ENCODE measurements around the gene CTXN1. TPM values are rescaled to one million over a fixed set of nuclear protein-coding genes. Genes with fewer than 3 reads are reported as not detected.

Gene CTXN1
- total and polyA plus RNA-seq, 2 of the 4 experiments (the other 2 are of a cell fraction), result 0.36 to 7.4 TPM

GRCh38 chr19:7934766-7935165 is 8.8 kb upstream of the CTXN1 start:
- no peak overlapping the region for H3K27ac ChIP-seq (ENCODE audit: insufficient read depth, low read length)
- no peak overlapping the region for H3K23ac ChIP-seq (ENCODE audit: low read depth, low read length)
- WGBS, 2 experiments (ENCODE audit: extremely low coverage in 2 of 2, insufficient read length in 1 of 2), result 84% methylated on average over 11 of the region's 21 CpGs; no CpG with 5 or more reads in 1 of the 2 experiments
- H3K56ac ChIP-seq (ENCODE audit: extremely low read depth, insufficient read depth, low read length), result no peak overlapping the region
- H3K9me3 ChIP-seq (ENCODE audit: control insufficient read depth, insufficient read depth, low read length), result no peaks in the 10 kb centered on the region
- no peaks in the 10 kb centered on the region; the same call in 1 of the 2 replicates for H4K20me1 ChIP-seq (ENCODE audit: insufficient read depth, low read length)
- H2BK5ac ChIP-seq (ENCODE audit: low read depth, low read length, poor library complexity, severe bottlenecking), result no peak overlapping the region
- H2BK120ac ChIP-seq (ENCODE audit: low read depth, low read length), result no peak overlapping the region
- H2AFZ ChIP-seq (replicated peaks; ENCODE audit: low read length, poor library complexity), result no peak overlapping the region
- no peak overlapping the region for H2BK20ac ChIP-seq (ENCODE audit: low read depth, low read length)
- H3K4ac ChIP-seq (ENCODE audit: low read depth, low read length), result no peak overlapping the region
- H2BK15ac ChIP-seq (ENCODE audit: low read depth, low read length), result no peak overlapping the region
- dilution Hi-C loops (cut with HindIII; ENCODE audit: low sequenced_read_pairs, unreplicated experiment), result no loop called here
- H3K4me1 ChIP-seq (ENCODE audit: control insufficient read depth, insufficient read depth, low read length), result no peaks in the 10 kb centered on the region
- no TSS peak for BruUV-seq (replicated peaks)
- peaks cover 7 to 24% of the 10 kb centered on the region in 2 experiments; a peak in 2 of 4 replicates for H3K79me1 ChIP-seq (ENCODE audit: low read depth in 1 of 2, low read length in 2 of 2)
- H3K36me3 ChIP-seq (ENCODE audit: control insufficient read depth, insufficient read depth, low read length), result peaks cover 67% of the 10 kb centered on the region
- TF ChIP-seq BHLHE40 (IDR thresholded peaks at IDR 0.05; ENCODE audit: low read depth, low read length), result no peak
- no peak for TF ChIP-seq RCOR1 (IDR thresholded peaks at IDR 0.05; ENCODE audit: insufficient replicate concordance, low read length)
- no peak for TF ChIP-seq POLR2A (IDR thresholded peaks at IDR 0.05; ENCODE audit: low read depth, low read length)
- TF ChIP-seq SMC3 (IDR thresholded peaks at IDR 0.05; ENCODE audit: low read depth, low read length), result no peak
- TF ChIP-seq NFE2L2 (IDR thresholded peaks at IDR 0.05; ENCODE audit: low read depth, low read length), result no peak
- TF ChIP-seq RFX5 (IDR thresholded peaks at IDR 0.05; ENCODE audit: low read depth, low read length), result no peak
- no peak for TF ChIP-seq MXI1 (IDR thresholded peaks at IDR 0.05; ENCODE audit: borderline replicate concordance, low read depth, low read length)
- TF ChIP-seq, protein P1, sequence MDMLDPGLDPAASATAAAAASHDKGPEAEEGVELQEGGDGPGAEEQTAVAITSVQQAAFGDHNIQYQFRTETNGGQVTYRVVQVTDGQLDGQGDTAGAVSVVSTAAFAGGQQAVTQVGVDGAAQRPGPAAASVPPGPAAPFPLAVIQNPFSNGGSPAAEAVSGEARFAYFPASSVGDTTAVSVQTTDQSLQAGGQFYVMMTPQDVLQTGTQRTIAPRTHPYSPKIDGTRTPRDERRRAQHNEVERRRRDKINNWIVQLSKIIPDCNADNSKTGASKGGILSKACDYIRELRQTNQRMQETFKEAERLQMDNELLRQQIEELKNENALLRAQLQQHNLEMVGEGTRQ (IDR thresholded peaks at IDR 0.05; ENCODE audit: low read depth, low read length), result no peak
- TF ChIP-seq, protein P2, sequence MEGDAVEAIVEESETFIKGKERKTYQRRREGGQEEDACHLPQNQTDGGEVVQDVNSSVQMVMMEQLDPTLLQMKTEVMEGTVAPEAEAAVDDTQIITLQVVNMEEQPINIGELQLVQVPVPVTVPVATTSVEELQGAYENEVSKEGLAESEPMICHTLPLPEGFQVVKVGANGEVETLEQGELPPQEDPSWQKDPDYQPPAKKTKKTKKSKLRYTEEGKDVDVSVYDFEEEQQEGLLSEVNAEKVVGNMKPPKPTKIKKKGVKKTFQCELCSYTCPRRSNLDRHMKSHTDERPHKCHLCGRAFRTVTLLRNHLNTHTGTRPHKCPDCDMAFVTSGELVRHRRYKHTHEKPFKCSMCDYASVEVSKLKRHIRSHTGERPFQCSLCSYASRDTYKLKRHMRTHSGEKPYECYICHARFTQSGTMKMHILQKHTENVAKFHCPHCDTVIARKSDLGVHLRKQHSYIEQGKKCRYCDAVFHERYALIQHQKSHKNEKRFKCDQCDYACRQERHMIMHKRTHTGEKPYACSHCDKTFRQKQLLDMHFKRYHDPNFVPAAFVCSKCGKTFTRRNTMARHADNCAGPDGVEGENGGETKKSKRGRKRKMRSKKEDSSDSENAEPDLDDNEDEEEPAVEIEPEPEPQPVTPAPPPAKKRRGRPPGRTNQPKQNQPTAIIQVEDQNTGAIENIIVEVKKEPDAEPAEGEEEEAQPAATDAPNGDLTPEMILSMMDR (conservative IDR thresholded peaks at IDR 0.05; ENCODE audit: low read depth, low read length), result no peak
- no peak for TF ChIP-seq FOS (IDR thresholded peaks at IDR 0.05; ENCODE audit: low read depth, low read length)
- no peak for TF ChIP-seq CEBPB (IDR thresholded peaks at IDR 0.05; ENCODE audit: low read depth, low read length)
- no peak for TF ChIP-seq RAD21 (IDR thresholded peaks at IDR 0.05; ENCODE audit: low read length)
- TF ChIP-seq MAZ (IDR thresholded peaks at IDR 0.05; ENCODE audit: borderline replicate concordance, low read depth, low read length), result no peak
- no peak for TF ChIP-seq CHD1 (IDR thresholded peaks at IDR 0.05; ENCODE audit: low read depth, low read length)
- TF ChIP-seq ELK1 (IDR thresholded peaks at IDR 0.05; ENCODE audit: borderline replicate concordance, low read depth, low read length), result no peak
- TF ChIP-seq MAFK (IDR thresholded peaks at IDR 0.05; ENCODE audit: low read depth, low read length), result no peak
- no peaks in the 10 kb centered on the region for H3K27me3 ChIP-seq (ENCODE audit: control insufficient read depth, insufficient read depth, low read length)
- no peak overlapping the region for H4K8ac ChIP-seq (ENCODE audit: low read depth in 2 of 2, low read length in 2 of 2)
- CTCF ChIA-PET, result no interaction called here
- no peak overlapping the region for H3K4me3 ChIP-seq (ENCODE audit: insufficient read depth, low read depth, low read length)
- intact Hi-C loops (cut with micrococcal nuclease), result no loop called here
- DNase-seq (no peak), ATAC-seq (ENCODE audit: low read depth) (no peak)
- no peak overlapping the region for H3K4me2 ChIP-seq (ENCODE audit: low read depth, low read length)
- POLR2A ChIA-PET (ENCODE audit: unreplicated experiment), result no interaction called here
- H4K91ac ChIP-seq (ENCODE audit: insufficient read depth, low read depth, low read length), result no peak overlapping the region
- in situ Hi-C loops (cut with MboI; ENCODE audit: low sequenced_read_pairs), result no loop called here
- H2AK5ac ChIP-seq (ENCODE audit: low read depth, low read length), result no peak overlapping the region
- H3K18ac ChIP-seq (ENCODE audit: low read depth, low read length), result no peak overlapping the region
- H3K9ac ChIP-seq (ENCODE audit: low read depth, low read length), result no peak overlapping the region
- H3K14ac ChIP-seq (replicated peaks; ENCODE audit: low read depth, low read length), result no peak overlapping the region
- no peak overlapping the region for H4K5ac ChIP-seq (ENCODE audit: low read depth, low read length)
- H3K9me1 ChIP-seq (ENCODE audit: insufficient read depth, low read length), result no peaks in the 10 kb centered on the region
- H2AK9ac ChIP-seq (replicated peaks; ENCODE audit: low read depth, low read length, poor library complexity), result no peak overlapping the region

Data from IMR-90 (cell line).